Fibroblast of villous mesenchyme (primary cell): ENCODE data around the gene CDYL2. TPM values are rescaled to one million over a fixed set of nuclear protein-coding genes. Genes with fewer than 3 reads are reported as not detected.

Source experiments
- DNase-seq: peaks from one replicate; pipeline ENCODE4 v3.0.0-alpha.2; 2010; ENCODE audit warnings: low read depth
- H3K4me3 ChIP-seq: 2 replicates; pipeline ENCODE4 v1.5.1; 2011; ENCODE audit warnings: low read depth, mild to moderate bottlenecking, low read length
- CTCF ChIP-seq: IDR thresholded peaks from 2 replicates; pipeline ENCODE4 v1.5.1; 2012; ENCODE audit warnings: low read depth, mild to moderate bottlenecking, low read length; ENCODE audit not compliant: insufficient read depth
- total RNA-seq: library from RNA; depleted of rRNA; stranded (reverse); fragments of >200 nt; gene quantifications from 2 replicates; pipeline ENCODE4 v1.2.3, GENCODE V29; 2012

Gene CDYL2
- total RNA-seq, 1 donor = 14.2 TPM

- H3K4me3 ChIP-seq = no peak overlapping the region
- no peak for TF ChIP-seq CTCF
- DNase-seq = peak; percentile 10
Measured at GRCh38 chr16:80759419-80760162, 44.8 kb downstream of the CDYL2 start.

- no peak for TF ChIP-seq CTCF
- no peak overlapping the region for H3K4me3 ChIP-seq
- DNase-seq = no peak
Measured at GRCh38 chr16:80754476-80754875, 49.9 kb downstream of the CDYL2 start.

GRCh38 chr16:80752541-80752940 lies 51.9 kb downstream of the CDYL2 start:
- no peak overlapping the region for H3K4me3 ChIP-seq
- DNase-seq = no peak
- no peak for TF ChIP-seq CTCF

GRCh38 chr16:80751167-80751566 lies 53.2 kb downstream of the CDYL2 start:
- no peak for TF ChIP-seq CTCF
- H3K4me3 ChIP-seq = no peak overlapping the region
- peak; percentile 42 for DNase-seq

GRCh38 chr16:80746231-80746630 lies 58.2 kb downstream of the CDYL2 start:
- no peak for TF ChIP-seq CTCF
- DNase-seq = no peak
- H3K4me3 ChIP-seq = no peak overlapping the region

GRCh38 chr16:80744856-80745255 lies 59.5 kb downstream of the CDYL2 start:
- no peak for DNase-seq
- no peak overlapping the region for H3K4me3 ChIP-seq
- TF ChIP-seq CTCF = no peak

GRCh38 chr16:80743772-80744171 lies 60.6 kb downstream of the CDYL2 start:
- no peak for DNase-seq
- no peak overlapping the region for H3K4me3 ChIP-seq
- TF ChIP-seq CTCF = no peak
